B cell (primary cell): ENCODE data around the gene MSMB.

ENCODE experiments used
- EZH2 ChIP-seq: IDR thresholded peaks from 2 replicates; pipeline ENCODE4 v1.6.1; 2012; ENCODE audit warnings: borderline replicate concordance, low read depth, mild to moderate bottlenecking, moderate library complexity, low read length; ENCODE audit not compliant: insufficient read depth, poor library complexity, severe bottlenecking
- TF ChIP-seq, protein P1 (sequence below): fragments of 200-600 bp; IDR thresholded peaks from one replicate; pipeline ENCODE4 v1.8.0; 2022; ENCODE audit warnings: antibody characterized with exemption, mild to moderate bottlenecking

GRCh38 chr10:46018453-46019176, 27.5 kb downstream of the MSMB start:
- TF ChIP-seq, protein P1, sequence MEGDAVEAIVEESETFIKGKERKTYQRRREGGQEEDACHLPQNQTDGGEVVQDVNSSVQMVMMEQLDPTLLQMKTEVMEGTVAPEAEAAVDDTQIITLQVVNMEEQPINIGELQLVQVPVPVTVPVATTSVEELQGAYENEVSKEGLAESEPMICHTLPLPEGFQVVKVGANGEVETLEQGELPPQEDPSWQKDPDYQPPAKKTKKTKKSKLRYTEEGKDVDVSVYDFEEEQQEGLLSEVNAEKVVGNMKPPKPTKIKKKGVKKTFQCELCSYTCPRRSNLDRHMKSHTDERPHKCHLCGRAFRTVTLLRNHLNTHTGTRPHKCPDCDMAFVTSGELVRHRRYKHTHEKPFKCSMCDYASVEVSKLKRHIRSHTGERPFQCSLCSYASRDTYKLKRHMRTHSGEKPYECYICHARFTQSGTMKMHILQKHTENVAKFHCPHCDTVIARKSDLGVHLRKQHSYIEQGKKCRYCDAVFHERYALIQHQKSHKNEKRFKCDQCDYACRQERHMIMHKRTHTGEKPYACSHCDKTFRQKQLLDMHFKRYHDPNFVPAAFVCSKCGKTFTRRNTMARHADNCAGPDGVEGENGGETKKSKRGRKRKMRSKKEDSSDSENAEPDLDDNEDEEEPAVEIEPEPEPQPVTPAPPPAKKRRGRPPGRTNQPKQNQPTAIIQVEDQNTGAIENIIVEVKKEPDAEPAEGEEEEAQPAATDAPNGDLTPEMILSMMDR: no peak
- no peak for TF ChIP-seq EZH2
